Transverse colon (tissue), 4 donors: Measurements from ENCODE around the gene PANK3.

Experiments used
- CTCF ChIP-seq, 5 experiments: fragments of 200-600 bp in 3 of 5; fragments of 450-650 bp in 2 of 5; sonication (generic) in 3 of 5; IDR thresholded peaks; 1 replicate in 2 of 5; 2 replicates in 3 of 5; pipeline ENCODE4 v1.5.1; 2016 to 2017; ENCODE audit warnings: antibody characterized with exemption in 5 of 5, inconsistent platforms in 3 of 5, mild to moderate bottlenecking in 2 of 5, moderate library complexity in 1 of 5
- EP300 ChIP-seq: sonication (generic); formaldehyde crosslinking; IDR thresholded peaks from one replicate; pipeline ENCODE4 v1.6.1; 2017; ENCODE audit warnings: antibody characterized with exemption, low read depth
- POLR2AphosphoS5 ChIP-seq, 3 donors: sonication (generic); formaldehyde crosslinking; IDR thresholded peaks; one replicate each; pipeline ENCODE4 v1.6.1; 2016; ENCODE audit warnings: antibody characterized with exemption in 3 of 3

GRCh38 chr5:168612123-168612522, 33.0 kb upstream of the PANK3 start:
- no peak for TF ChIP-seq EP300
- TF ChIP-seq CTCF (IDR thresholded peaks at IDR 0.05), result no peak
- no peak for TF ChIP-seq POLR2AphosphoS5 (IDR thresholded peaks at IDR 0.05)
